Retinal pigment epithelial cell (primary cell): ENCODE measurements around the gene ULK2.

Experiments used
- DNase-seq: peaks from one replicate; pipeline ENCODE4 v3.0.0-alpha.2; 2010; ENCODE audit warnings: low read depth
- H3K4me3 ChIP-seq: 2 replicates; pipeline ENCODE4 v1.5.1; 2011; ENCODE audit warnings: mild to moderate bottlenecking, low read length, control low read depth, moderate library complexity
- TF ChIP-seq, protein P1 (sequence below): conservative IDR thresholded peaks from 2 replicates; pipeline ENCODE4 v1.5.1; 2011; ENCODE audit warnings: low read depth, low read length, control low read depth, inconsistent platforms

ULK2 gene

DNA sequence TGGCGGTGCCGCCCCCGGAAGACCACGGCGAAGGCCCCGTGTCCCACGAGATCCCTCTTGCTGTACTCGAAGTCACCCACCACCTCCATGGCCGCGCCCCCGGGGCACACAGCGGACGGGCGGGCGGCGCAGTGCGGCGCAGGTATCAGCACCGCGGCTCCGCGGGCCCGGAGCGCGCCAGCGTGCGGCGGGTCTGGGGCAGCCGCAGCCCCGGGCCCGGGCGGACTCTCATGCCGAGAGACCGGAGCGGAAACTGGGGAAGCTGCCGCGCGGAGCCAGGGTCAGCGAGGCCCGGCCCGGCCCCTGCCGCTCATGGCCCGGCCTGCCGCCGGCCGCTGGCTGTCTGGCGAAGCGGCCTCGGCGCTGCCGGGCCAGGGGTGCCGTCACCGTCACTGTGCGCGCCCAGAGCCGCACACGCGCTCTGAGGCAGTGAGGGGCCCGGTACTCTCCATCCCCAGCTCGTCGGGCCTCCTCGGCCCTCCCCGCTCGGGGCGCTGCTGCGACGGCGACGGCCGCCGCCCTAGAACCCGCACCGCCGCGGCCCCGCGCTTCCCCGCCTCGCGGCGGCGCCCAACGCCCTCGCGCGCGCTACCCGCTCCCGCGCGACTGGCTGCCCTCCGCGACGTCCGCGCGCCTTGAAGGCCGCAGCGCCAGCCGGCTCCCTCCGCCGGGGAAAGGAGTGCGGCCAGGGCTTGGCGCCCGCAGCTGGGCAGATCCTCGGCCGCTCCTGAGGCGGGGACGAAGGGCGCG, at the start of gene ULK2:
Gene ULK2, minus strand, starts transcription at position 608 of the 750 bp plus-strand sequence. Its CDS starts 519 bp downstream, at position 89.
- peak within 1 kb of the TSS; percentile 77 for H3K4me3 ChIP-seq
- no peak for DNase-seq
- TF ChIP-seq, protein P1, sequence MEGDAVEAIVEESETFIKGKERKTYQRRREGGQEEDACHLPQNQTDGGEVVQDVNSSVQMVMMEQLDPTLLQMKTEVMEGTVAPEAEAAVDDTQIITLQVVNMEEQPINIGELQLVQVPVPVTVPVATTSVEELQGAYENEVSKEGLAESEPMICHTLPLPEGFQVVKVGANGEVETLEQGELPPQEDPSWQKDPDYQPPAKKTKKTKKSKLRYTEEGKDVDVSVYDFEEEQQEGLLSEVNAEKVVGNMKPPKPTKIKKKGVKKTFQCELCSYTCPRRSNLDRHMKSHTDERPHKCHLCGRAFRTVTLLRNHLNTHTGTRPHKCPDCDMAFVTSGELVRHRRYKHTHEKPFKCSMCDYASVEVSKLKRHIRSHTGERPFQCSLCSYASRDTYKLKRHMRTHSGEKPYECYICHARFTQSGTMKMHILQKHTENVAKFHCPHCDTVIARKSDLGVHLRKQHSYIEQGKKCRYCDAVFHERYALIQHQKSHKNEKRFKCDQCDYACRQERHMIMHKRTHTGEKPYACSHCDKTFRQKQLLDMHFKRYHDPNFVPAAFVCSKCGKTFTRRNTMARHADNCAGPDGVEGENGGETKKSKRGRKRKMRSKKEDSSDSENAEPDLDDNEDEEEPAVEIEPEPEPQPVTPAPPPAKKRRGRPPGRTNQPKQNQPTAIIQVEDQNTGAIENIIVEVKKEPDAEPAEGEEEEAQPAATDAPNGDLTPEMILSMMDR, result no peak

GRCh38 chr17:19915245-19915978, 47.7 kb upstream of the ULK2 start:
- TF ChIP-seq, protein P1, result no peak
- no peak for DNase-seq
- no peak overlapping the region for H3K4me3 ChIP-seq

DNA sequence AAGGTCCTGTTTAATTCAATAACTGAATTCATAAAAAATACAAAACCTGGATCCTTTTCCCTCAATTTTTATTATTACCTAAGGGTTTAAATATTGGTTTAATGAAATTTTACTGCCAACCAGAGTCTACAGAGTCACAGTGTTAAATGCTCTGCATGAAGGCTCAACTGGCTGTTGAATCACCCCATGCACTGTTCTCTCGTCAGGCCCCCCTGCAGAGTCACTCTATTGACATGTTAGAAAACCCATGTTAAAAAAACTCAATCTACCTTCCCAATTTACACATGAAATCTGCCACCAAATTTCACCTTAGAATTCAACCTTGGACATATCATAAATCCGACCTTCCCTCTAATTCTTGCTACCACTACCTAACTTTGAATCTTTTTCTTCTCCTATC, 43.3 kb upstream of the ULK2 start:
- H3K4me3 ChIP-seq, result no peak overlapping the region
- no peak for DNase-seq
- TF ChIP-seq, protein P1, result no peak

- DNase-seq, result no peak
- H3K4me3 ChIP-seq, result no peak overlapping the region
- TF ChIP-seq, protein P1, result no peak
Observed at GRCh38 chr17:19909139-19909538, 41.4 kb upstream of the ULK2 start.

- DNase-seq, result no peak
- H3K4me3 ChIP-seq, result no peak overlapping the region
- TF ChIP-seq, protein P1, result no peak
Observed at GRCh38 chr17:19905502-19905901, 37.8 kb upstream of the ULK2 start.

GRCh38 chr17:19904924-19905323, 37.2 kb upstream of the ULK2 start:
- DNase-seq, result no peak
- TF ChIP-seq, protein P1, result no peak
- no peak overlapping the region for H3K4me3 ChIP-seq
